SKM-1 treated with dmso at 0.1 percent for 144 hours (cell line): Measurements from ENCODE around the gene DIP2C.

Experiments
- DNase-seq: peaks from one replicate; lab custom pipeline; 2025; ENCODE audit not compliant: unreplicated experiment; lab: John Stamatoyannopoulos, UW

Gene DIP2C

GRCh38 chr10:385571-386300, 303.7 kb downstream of the DIP2C start:
- DNase-seq = no peak

GRCh38 chr10:384538-385305, 304.7 kb downstream of the DIP2C start:
- DNase-seq = no peak

GRCh38 chr10:383519-383918, 305.9 kb downstream of the DIP2C start:
- no peak for DNase-seq

- DNase-seq = no peak
These were observed 307.7 kb downstream of the DIP2C start for GRCh38 chr10:381805-382204.

GRCh38 chr10:381346-381745, 308.1 kb downstream of the DIP2C start:
- no peak for DNase-seq

GRCh38 chr10:380313-380940, 309.0 kb downstream of the DIP2C start:
- DNase-seq = no peak

- DNase-seq = no peak
These were observed 310.4 kb downstream of the DIP2C start for GRCh38 chr10:378930-379704.

GRCh38 chr10:378230-378929, 311.1 kb downstream of the DIP2C start:
- DNase-seq = no peak

- DNase-seq = no peak
These were observed 312.2 kb downstream of the DIP2C start for GRCh38 chr10:377228-377627.

- no peak for DNase-seq
These were observed 313.5 kb downstream of the DIP2C start for GRCh38 chr10:375815-376505.

GRCh38 chr10:374354-374753, 315.1 kb downstream of the DIP2C start:
- DNase-seq = no peak

- DNase-seq = no peak
These were observed 315.8 kb downstream of the DIP2C start for GRCh38 chr10:373526-374309.

GRCh38 chr10:373015-373414, 316.5 kb downstream of the DIP2C start:
- DNase-seq = no peak

GRCh38 chr10:372566-372965, 316.9 kb downstream of the DIP2C start:
- DNase-seq = no peak

- no peak for DNase-seq
These were observed 318.0 kb downstream of the DIP2C start for GRCh38 chr10:371515-371914.

GRCh38 chr10:370449-370825, 319.0 kb downstream of the DIP2C start:
- no peak for DNase-seq

GRCh38 chr10:369684-370448, 319.6 kb downstream of the DIP2C start:
- DNase-seq = no peak

- DNase-seq = no peak
These were observed 320.2 kb downstream of the DIP2C start for GRCh38 chr10:369221-369683.
